WI38 (cell line): ENCODE measurements around the gene CCDC138.

ENCODE experiments used
- H3K4me3 ChIP-seq: 2 replicates; pipeline ENCODE4 v1.5.1; 2011; ENCODE audit warnings: low read depth, mild to moderate bottlenecking, control low read depth, low read length
- TF ChIP-seq, protein P1 (sequence below): IDR thresholded peaks from 2 replicates; pipeline ENCODE4 v1.5.1; 2012; ENCODE audit warnings: low read depth, mild to moderate bottlenecking, control low read depth, low read length

CCDC138 gene

DNA sequence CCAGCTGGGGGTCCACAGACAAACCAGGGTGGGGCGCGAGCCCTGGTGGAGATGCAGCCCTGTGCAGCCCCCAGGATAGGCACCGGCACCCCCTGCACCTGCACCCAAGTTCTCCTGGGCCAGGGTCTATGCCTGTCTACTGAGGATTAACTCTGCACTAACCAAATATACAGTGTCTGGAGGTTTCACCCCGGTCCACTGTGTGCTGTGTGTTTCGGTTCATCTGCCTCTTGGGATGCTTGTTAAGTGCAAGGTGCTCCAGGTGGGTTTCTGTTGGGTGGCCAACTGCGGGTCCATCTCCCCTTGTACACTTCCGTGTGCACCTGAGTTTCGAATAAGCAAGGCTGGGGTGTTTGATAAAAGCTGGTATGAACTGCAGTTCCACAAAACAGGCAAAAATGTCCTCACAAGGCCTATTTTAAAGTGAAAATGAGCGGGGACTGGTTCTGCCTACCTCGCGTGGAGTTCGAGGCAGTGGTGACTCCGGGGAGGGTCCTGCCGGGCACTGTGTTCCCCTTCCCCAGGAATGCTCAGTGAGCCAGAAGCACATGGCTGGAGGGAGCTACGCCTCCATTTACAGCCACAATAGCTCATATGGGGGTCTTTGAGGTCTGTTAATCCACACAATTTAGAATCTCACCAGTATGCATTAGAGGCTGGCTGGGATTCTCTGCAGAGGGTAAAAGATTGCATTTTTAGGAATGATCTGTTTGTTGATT, 131.7 kb downstream of the CCDC138 start:
- TF ChIP-seq, protein P1, sequence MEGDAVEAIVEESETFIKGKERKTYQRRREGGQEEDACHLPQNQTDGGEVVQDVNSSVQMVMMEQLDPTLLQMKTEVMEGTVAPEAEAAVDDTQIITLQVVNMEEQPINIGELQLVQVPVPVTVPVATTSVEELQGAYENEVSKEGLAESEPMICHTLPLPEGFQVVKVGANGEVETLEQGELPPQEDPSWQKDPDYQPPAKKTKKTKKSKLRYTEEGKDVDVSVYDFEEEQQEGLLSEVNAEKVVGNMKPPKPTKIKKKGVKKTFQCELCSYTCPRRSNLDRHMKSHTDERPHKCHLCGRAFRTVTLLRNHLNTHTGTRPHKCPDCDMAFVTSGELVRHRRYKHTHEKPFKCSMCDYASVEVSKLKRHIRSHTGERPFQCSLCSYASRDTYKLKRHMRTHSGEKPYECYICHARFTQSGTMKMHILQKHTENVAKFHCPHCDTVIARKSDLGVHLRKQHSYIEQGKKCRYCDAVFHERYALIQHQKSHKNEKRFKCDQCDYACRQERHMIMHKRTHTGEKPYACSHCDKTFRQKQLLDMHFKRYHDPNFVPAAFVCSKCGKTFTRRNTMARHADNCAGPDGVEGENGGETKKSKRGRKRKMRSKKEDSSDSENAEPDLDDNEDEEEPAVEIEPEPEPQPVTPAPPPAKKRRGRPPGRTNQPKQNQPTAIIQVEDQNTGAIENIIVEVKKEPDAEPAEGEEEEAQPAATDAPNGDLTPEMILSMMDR = no peak
- no peak overlapping the region for H3K4me3 ChIP-seq

DNA sequence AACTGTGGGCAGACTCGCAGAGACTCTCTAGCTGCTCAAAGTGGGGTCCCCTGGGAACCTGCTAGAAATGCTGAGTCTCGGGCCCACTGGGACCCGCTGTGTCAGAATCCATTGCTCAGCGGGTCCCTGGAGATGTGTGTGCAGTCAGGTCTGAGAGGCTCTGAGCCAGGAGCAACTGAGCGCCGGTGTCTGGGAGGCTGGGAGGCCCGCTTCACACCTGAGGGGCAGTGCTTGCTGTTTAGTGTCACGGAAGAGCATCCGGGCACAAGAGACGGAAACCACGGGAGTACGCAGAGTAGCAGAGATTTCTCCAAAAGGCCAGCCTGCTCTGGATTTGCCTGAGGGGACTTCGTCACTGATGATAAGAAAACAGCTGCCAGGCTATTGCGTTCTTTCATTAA, 132.4 kb downstream of the CCDC138 start:
- H3K4me3 ChIP-seq = no peak overlapping the region
- TF ChIP-seq, protein P1 = no peak

DNA sequence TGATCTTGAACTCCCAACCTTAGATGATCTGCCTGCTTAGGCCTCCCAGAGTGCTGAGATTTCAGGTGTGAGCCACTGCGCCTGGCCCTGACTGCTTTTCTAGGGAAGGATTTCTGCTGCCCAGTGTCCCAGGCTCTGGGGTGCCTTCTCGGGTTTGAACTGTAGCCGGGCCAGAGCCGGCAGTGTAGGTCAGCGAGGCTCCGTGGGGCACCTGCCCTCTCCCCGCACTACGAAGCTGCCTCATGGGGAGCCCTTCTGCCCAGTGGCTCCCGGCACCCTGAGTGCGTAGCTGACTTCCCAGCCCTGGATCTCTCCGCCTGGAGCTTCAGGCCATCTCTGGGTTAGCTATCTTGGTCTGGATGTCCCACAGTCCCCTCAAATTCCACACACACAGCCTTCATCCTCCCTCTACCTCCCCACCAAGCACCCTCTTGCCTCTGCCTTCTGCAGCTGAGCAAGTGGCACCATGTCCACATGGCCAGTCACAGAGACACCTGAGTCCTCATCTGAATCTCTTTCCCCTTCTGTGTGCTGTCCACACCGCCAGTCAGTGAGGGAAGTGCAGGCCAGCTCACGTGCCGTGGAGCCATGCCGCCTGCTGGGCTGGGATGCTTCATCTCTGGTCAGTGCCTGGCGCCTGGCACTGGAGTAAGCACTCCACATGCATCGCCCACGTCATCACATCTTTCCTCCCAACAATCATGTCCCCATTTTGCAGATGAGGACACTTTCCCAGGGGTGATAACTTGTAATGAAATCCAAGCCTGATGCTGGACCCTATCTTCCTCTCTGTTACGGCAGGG, 133.2 kb downstream of the CCDC138 start:
- H3K4me3 ChIP-seq = no peak overlapping the region
- TF ChIP-seq, protein P1 = no peak

DNA sequence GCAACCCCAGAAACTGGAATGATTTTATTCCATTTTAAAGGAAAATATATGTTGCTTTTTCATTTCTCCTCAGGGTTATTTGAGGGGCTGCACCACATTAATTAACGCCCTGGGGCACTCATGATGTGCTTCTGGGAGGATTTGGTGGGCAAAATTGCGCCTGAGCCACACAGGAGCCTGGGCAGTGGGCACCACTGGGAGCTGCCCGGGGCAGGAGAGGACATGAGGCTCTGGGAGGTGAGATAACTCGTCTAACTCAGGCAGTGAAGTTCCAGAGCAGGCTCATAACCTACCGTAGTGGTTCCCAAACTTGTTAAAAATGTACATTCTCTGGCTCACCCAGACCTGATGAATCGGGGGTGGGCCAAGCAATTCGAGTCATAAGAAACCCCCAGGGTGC, 134.1 kb downstream of the CCDC138 start:
- TF ChIP-seq, protein P1 = no peak
- no peak overlapping the region for H3K4me3 ChIP-seq

DNA sequence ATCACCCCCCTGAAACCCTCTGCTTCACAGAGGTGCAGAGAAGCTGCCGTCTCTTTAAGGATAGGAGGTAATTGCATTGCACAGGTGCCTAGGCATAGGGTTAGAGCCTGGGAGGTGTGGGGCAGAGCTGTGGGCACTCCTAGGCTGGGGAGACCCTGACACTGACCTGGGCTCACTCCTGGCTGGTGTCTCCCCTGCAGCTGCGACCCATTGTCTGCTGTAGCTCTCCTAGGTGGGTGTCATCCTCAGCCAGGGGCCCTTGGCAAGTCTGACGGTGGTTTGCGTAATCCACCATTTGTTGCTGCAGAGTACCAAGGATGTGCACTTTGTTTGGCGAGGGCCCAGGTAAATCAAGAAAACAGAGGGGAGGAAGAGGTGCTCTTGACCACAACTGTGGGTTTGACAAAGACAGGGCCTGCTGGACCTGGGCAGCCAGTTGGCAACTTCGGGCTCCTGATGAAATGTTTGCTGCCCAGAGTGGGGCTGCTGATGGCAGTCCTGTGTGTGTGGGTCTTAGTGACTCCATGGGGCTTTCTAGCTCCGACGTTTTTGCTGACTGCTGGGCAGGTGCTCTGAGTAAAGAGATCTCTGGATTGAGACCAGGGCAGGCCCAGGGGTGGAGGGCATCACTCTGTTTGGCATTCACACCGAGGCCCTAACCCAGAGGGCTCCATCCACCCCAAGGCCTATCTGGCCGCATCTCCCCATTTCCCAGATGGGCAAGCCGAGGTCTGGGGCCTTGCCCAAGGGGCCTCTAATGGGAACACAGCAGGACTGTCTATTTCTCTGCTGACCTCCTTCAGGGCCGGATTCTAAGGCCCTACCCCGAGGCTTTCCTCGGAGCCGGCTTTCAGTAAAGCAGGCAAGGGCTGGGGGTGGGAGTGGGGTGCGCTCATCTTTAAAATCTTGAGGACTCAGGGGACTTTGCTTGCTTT, 134.8 kb downstream of the CCDC138 start:
- H3K4me3 ChIP-seq = no peak overlapping the region
- TF ChIP-seq, protein P1 = no peak

DNA sequence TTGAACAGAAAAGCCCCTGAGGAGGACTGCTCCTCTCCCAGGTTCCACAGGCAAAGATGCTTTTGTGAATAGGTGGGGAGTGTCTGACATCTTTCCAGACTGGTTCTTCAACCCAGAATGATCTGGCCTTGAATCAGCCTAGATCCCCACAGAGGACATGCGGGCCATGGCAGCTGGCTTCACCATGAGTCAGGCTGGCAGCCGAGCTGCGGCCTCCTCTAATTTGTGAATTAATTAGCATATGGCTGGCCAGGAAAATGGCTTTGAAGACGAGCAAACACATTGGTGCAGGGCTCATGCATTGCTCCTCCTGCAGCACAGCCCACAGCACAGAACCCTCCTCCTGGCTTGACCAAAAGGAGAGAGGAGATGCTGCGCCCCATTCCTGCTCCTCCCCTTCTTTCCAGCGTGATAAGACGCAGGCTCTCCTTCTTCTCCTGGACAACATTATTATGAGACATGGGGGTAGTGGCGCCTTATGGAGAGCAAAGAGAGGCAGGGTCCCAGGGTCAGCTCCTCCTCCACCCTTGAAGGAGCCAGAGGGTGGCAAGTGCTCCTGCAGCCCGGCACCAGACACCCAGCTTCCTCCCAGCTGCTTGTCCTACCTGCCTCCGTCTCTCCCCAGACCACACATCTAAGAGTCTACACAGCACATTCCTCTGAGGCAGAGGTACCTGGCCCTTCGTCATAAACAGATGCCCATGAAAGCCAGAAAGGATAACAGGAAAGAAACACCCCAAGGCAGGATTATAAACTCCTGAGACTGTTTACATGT, 135.8 kb downstream of the CCDC138 start:
- TF ChIP-seq, protein P1 = no peak
- H3K4me3 ChIP-seq = no peak overlapping the region
